Mesothelial cell of epicardium (in vitro differentiated cells): ENCODE measurements around the gene LDB2. TPM values are rescaled to one million over a fixed set of nuclear protein-coding genes. Genes with fewer than 3 reads are reported as not detected.

Source experiments
- DNase-seq, 2 experiments: peaks; one replicate each; pipeline ENCODE4 v3.0.0; 2021; ENCODE audit warnings: low spot score in 2 of 2; ENCODE audit not compliant: unreplicated experiment in 2 of 2
- H3K27ac Mint-ChIP-seq: 2 replicates; pipeline ENCODE4 v1.8.0; 2021; ENCODE audit warnings: mixed read lengths
- H3K27me3 Mint-ChIP-seq: 2 replicates; pipeline ENCODE4 v1.8.0; 2021; ENCODE audit warnings: low read depth, mixed read lengths
- H3K36me3 Mint-ChIP-seq: 2 replicates; pipeline ENCODE4 v1.8.0; 2021; ENCODE audit warnings: mixed read lengths
- H3K4me1 Mint-ChIP-seq: 2 replicates; pipeline ENCODE4 v1.8.0; 2021; ENCODE audit warnings: mixed read lengths
- H3K4me3 Mint-ChIP-seq: 2 replicates; pipeline ENCODE4 v1.8.0; 2021; ENCODE audit warnings: mild to moderate bottlenecking, moderate library complexity, mixed read lengths
- H3K9me3 Mint-ChIP-seq: 2 replicates; pipeline ENCODE4 v1.8.0; 2021; ENCODE audit warnings: mixed read lengths
- CTCF ChIP-seq: fragments of 200-600 bp; sonication (generic); IDR thresholded peaks from one replicate; pipeline ENCODE4 v1.5.0; 2021; ENCODE audit warnings: antibody characterized with exemption; ENCODE audit not compliant: unreplicated experiment
- total RNA-seq: library from RNA; stranded (reverse); gene quantifications from 3 replicates; pipeline ENCODE4 v1.2.1, GENCODE V29; 2021

The LDB2 gene
- total RNA-seq, 1 donor from 2014 or later: 7.6 TPM

- Mint-ChIP-seq H3K4me3 (no peak overlapping the region), H3K27me3 (no peaks in the 10 kb centered on the region), H3K9me3 (peaks cover 10% of the 10 kb centered on the region), H3K4me1 (peaks cover 5% of the 10 kb centered on the region), H3K27ac (no peak overlapping the region), H3K36me3 (no peaks in the 10 kb centered on the region)
- no peak for TF ChIP-seq CTCF
- no peak for DNase-seq
Observed at GRCh38 chr4:16713271-16713670, 185.2 kb downstream of the LDB2 start.

- Mint-ChIP-seq H3K27me3 (no peaks in the 10 kb centered on the region), H3K4me3 (no peak overlapping the region), H3K27ac (no peak overlapping the region), H3K4me1 (no peaks in the 10 kb centered on the region), H3K9me3 (peaks cover under 1% of the 10 kb centered on the region), H3K36me3 (no peaks in the 10 kb centered on the region)
- no peak for DNase-seq
- TF ChIP-seq CTCF: no peak
Observed at GRCh38 chr4:16710198-16710597, 188.2 kb downstream of the LDB2 start.

- no peak for TF ChIP-seq CTCF
- DNase-seq: no peak
- no peaks in the 10 kb centered on the region for H3K27me3 Mint-ChIP-seq
Observed at GRCh38 chr4:16707874-16708273, 190.6 kb downstream of the LDB2 start.

GRCh38 chr4:16706251-16706650 is 192.2 kb downstream of the LDB2 start:
- Mint-ChIP-seq H3K36me3 (no peaks in the 10 kb centered on the region), H3K4me1 (no peaks in the 10 kb centered on the region), H3K4me3 (no peak overlapping the region), H3K27me3 (peaks cover 2% of the 10 kb centered on the region), H3K27ac (no peak overlapping the region), H3K9me3 (no peaks in the 10 kb centered on the region)
- no peak for DNase-seq
- TF ChIP-seq CTCF: no peak

More at GRCh38 chr4:16707874-16708273, 190.6 kb downstream of the LDB2 start:
- no peaks in the 10 kb centered on the region for H3K36me3 Mint-ChIP-seq
- H3K4me3 Mint-ChIP-seq: no peak overlapping the region
- no peaks in the 10 kb centered on the region for H3K4me1 Mint-ChIP-seq
- H3K9me3 Mint-ChIP-seq: no peaks in the 10 kb centered on the region
- H3K27ac Mint-ChIP-seq: no peak overlapping the region

GRCh38 chr4:16705341-16705740 is 193.1 kb downstream of the LDB2 start:
- H3K27me3 Mint-ChIP-seq: peaks cover 2% of the 10 kb centered on the region
- H3K27ac Mint-ChIP-seq: no peak overlapping the region
- no peak for TF ChIP-seq CTCF
- DNase-seq: no peak
- no peaks in the 10 kb centered on the region for H3K9me3 Mint-ChIP-seq
- no peaks in the 10 kb centered on the region for H3K4me1 Mint-ChIP-seq
- no peaks in the 10 kb centered on the region for H3K36me3 Mint-ChIP-seq
- no peak overlapping the region for H3K4me3 Mint-ChIP-seq

- peaks cover 2% of the 10 kb centered on the region for H3K27me3 Mint-ChIP-seq
- TF ChIP-seq CTCF: no peak
- H3K4me1 Mint-ChIP-seq: no peaks in the 10 kb centered on the region
- no peaks in the 10 kb centered on the region for H3K9me3 Mint-ChIP-seq
- H3K36me3 Mint-ChIP-seq: no peaks in the 10 kb centered on the region
- H3K4me3 Mint-ChIP-seq: no peak overlapping the region
- DNase-seq: no peak
- H3K27ac Mint-ChIP-seq: no peak overlapping the region
Observed at GRCh38 chr4:16704489-16704888, 194.0 kb downstream of the LDB2 start.
